HEK293 (cell line): ENCODE results near the gene TMEM184C.

Experiments used
- CTCF ChIP-seq: fragments of 450-650 bp; formaldehyde crosslinking; IDR thresholded peaks from 2 replicates; pipeline ENCODE4 v1.5.1; 2016; ENCODE audit warnings: missing biosample characterization, missing genetic modification characterization
- HOXD13 ChIP-seq: sonication (generic); formaldehyde crosslinking; IDR thresholded peaks from 2 replicates; pipeline ENCODE4 v1.8.0; 2022; ENCODE audit warnings: missing genetic modification reagents, borderline replicate concordance
- MYNN ChIP-seq: fragments of 450-650 bp; formaldehyde crosslinking; IDR thresholded peaks from 2 replicates; pipeline ENCODE4 v1.5.1; 2016; ENCODE audit warnings: missing biosample characterization, missing genetic modification characterization, borderline replicate concordance
- ZBTB17 ChIP-seq: fragments of 450-650 bp; formaldehyde crosslinking; IDR thresholded peaks from 2 replicates; pipeline ENCODE4 v1.5.1; 2016; ENCODE audit warnings: missing biosample characterization, missing genetic modification characterization
- ZBTB8A ChIP-seq: fragments of 450-650 bp; formaldehyde crosslinking; IDR thresholded peaks from 2 replicates; pipeline ENCODE4 v1.5.1; 2016; ENCODE audit warnings: missing biosample characterization, missing genetic modification characterization
- ZNF114 ChIP-seq: fragments of 450-650 bp; formaldehyde crosslinking; IDR thresholded peaks from 2 replicates; pipeline ENCODE4 v1.5.0; 2017; ENCODE audit warnings: missing biosample characterization, missing genetic modification characterization
- ZNF16 ChIP-seq: fragments of 450-650 bp; formaldehyde crosslinking; IDR thresholded peaks from 2 replicates; pipeline ENCODE4 v1.5.1; 2016; ENCODE audit warnings: low read depth, missing biosample characterization, missing genetic modification characterization
- ZNF24 ChIP-seq: fragments of 450-650 bp; formaldehyde crosslinking; IDR thresholded peaks from 2 replicates; pipeline ENCODE4 v1.5.1; 2016; ENCODE audit warnings: missing biosample characterization, missing genetic modification characterization
- ZNF423 ChIP-seq: fragments of 450-650 bp; formaldehyde crosslinking; IDR thresholded peaks from 2 replicates; pipeline ENCODE4 v1.5.1; 2016; ENCODE audit warnings: missing biosample characterization, missing genetic modification characterization
- TF ChIP-seq, protein P1 (sequence below): sonication (generic); formaldehyde crosslinking; IDR thresholded peaks from 2 replicates; pipeline ENCODE4 v1.8.1; 2022; ENCODE audit warnings: mild to moderate bottlenecking, moderate library complexity, missing genetic modification reagents

- TF ChIP-seq CTCF (tag by site-specific recombination) (no peak), ZNF114 (no peak), HOXD13 (CRISPR knock-in tag) (no peak), ZNF24 (no peak), ZBTB8A (tag by site-specific recombination) (no peak), ZNF16 (tag by site-specific recombination) (no peak), ZBTB17 (tag by site-specific recombination) (no peak), ZNF423 (tag by site-specific recombination) (no peak), MYNN (tag by site-specific recombination) (no peak)
- TF ChIP-seq, protein P1, sequence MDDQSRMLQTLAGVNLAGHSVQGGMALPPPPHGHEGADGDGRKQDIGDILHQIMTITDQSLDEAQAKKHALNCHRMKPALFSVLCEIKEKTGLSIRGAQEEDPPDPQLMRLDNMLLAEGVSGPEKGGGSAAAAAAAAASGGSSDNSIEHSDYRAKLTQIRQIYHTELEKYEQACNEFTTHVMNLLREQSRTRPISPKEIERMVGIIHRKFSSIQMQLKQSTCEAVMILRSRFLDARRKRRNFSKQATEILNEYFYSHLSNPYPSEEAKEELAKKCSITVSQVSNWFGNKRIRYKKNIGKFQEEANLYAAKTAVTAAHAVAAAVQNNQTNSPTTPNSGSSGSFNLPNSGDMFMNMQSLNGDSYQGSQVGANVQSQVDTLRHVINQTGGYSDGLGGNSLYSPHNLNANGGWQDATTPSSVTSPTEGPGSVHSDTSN (CRISPR knock-in tag) = no peak
Measured at GRCh38 chr4:147589586-147589985, 27.6 kb upstream of the TMEM184C start.
